Adrenal gland (tissue), 5 donors: ENCODE data around the gene LIMD2.

ENCODE experiments used
- POLR2A ChIP-seq, 2 donors: fragments of 450-650 bp; IDR thresholded peaks; one replicate each; pipeline ENCODE4 v1.6.1; 2017; ENCODE audit warnings: antibody characterized with exemption in 2 of 2, mild to moderate bottlenecking in 2 of 2, moderate library complexity in 1 of 2
- TF ChIP-seq, protein P1 (sequence below), 6 experiments: fragments of 450-650 bp in 4 of 6; fragments of 200-600 bp in 2 of 6; sonication (generic) in 1 of 6; IDR thresholded peaks; 1 replicate in 5 of 6; 2 replicates in 1 of 6; pipeline versions ENCODE4 v1.5.1 to v1.8.0; 2016 to 2021; ENCODE audit warnings: antibody characterized with exemption in 6 of 6, mild to moderate bottlenecking in 2 of 6, moderate library complexity in 1 of 6
- donor health status: DM: no; HTN: no; CAD: no.

DNA sequence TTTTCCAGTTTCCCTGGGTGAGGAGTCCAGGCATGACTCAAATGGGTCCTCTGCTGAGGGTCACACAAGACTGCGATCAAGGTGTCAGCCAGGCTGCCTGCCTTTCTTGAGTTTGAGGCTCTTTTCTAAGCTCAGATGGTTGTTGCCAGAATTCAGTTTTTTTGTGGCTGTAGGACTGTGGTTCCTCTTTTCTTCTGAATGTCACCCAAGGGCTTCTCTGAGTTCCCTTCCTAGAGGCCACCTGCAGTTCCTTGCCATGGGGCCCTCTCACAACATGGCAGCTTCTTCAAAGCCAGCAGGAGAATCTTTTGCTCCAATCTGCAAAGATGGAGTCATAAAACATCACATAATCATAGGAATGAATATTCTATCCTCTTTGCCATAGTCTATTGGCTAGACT is 17.5 kb downstream of the LIMD2 start:
- TF ChIP-seq, protein P1, sequence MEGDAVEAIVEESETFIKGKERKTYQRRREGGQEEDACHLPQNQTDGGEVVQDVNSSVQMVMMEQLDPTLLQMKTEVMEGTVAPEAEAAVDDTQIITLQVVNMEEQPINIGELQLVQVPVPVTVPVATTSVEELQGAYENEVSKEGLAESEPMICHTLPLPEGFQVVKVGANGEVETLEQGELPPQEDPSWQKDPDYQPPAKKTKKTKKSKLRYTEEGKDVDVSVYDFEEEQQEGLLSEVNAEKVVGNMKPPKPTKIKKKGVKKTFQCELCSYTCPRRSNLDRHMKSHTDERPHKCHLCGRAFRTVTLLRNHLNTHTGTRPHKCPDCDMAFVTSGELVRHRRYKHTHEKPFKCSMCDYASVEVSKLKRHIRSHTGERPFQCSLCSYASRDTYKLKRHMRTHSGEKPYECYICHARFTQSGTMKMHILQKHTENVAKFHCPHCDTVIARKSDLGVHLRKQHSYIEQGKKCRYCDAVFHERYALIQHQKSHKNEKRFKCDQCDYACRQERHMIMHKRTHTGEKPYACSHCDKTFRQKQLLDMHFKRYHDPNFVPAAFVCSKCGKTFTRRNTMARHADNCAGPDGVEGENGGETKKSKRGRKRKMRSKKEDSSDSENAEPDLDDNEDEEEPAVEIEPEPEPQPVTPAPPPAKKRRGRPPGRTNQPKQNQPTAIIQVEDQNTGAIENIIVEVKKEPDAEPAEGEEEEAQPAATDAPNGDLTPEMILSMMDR (IDR thresholded peaks at IDR 0.05) = no peak
- TF ChIP-seq POLR2A (IDR thresholded peaks at IDR 0.05) = no peak
